H1 (cell line): Measurements from ENCODE around the gene KLHL35. TPM values are rescaled to one million over a fixed set of nuclear protein-coding genes. Genes with fewer than 3 reads are reported as not detected.

Source experiments
- CREB1 ChIP-seq: IDR thresholded peaks from 2 replicates; pipeline ENCODE4 v1.6.1; 2012; ENCODE audit warnings: inconsistent platforms
- EGR1 ChIP-seq: IDR thresholded peaks from 2 replicates; pipeline ENCODE4 v1.6.1; 2011; ENCODE audit warnings: low read depth, low read length, borderline replicate concordance
- RFX5 ChIP-seq: IDR thresholded peaks from 2 replicates; pipeline ENCODE4 v1.6.1; 2011; ENCODE audit warnings: low read depth, low read length, improper control_type of control experiment, borderline replicate concordance
- SAP30 ChIP-seq: fragments of 300-600 bp; sonication (generic); IDR thresholded peaks from 2 replicates; pipeline ENCODE4 v1.7.1; 2012; ENCODE audit warnings: low read length, moderate library complexity, mild to moderate bottlenecking, inconsistent platforms; ENCODE audit not compliant: insufficient read depth, insufficient replicate concordance
- SP4 ChIP-seq: IDR thresholded peaks from 2 replicates; pipeline ENCODE4 v1.6.1; 2012; ENCODE audit warnings: low read length, inconsistent platforms
- TAF1 ChIP-seq: IDR thresholded peaks from 2 replicates; pipeline ENCODE4 v1.6.1; 2011; ENCODE audit warnings: mild to moderate bottlenecking, low read depth, low read length
- polyA plus RNA-seq, 7 experiments: library from polyadenylated mRNA; depleted of rRNA in 3 of 7; stranded (reverse) in 5 of 7; unstranded in 2 of 7; fragments of >200 nt in 5 of 7; fragments of 200-250 nt in 2 of 7; gene quantifications; 1 replicate in 5 of 7; 2 replicates in 1 of 7; 4 replicates in 1 of 7; pipeline versions ENCODE4 v1.2.1 to v1.2.3, GENCODE V29; 2011 to 2013; ENCODE audit warnings: missing spikeins in 2 of 7, mixed read lengths in 2 of 7
- total RNA-seq: library from RNA; stranded (reverse); fragmentation: NEBNext Ultra II Directional; extraction: Animal tissue kit (Norgen Biotek cat#: 25700); gene quantifications from 2 replicates; pipeline ENCODE4 v1.2.1, GENCODE V29; 2021

Gene KLHL35
- total and polyA plus RNA-seq, 2 of the 8 experiments (the other 6 are each of a cell fraction or from before 2014, with no cell fraction given): 0.35 to 0.41 TPM

GRCh38 chr11:75439495-75440120 is 6.6 kb upstream of the KLHL35 start (continued):
- no peak for TF ChIP-seq CREB1
- no peak for TF ChIP-seq SAP30
- TF ChIP-seq SP4: no peak
- no peak for TF ChIP-seq TAF1
- no peak for TF ChIP-seq RFX5
- TF ChIP-seq EGR1: no peak
